NCI-H526 (cell line): ENCODE results near the gene VAV1.

Source experiments
- DNase-seq, 2 experiments: peaks; one replicate each; lab custom pipeline; 2025; lab: John Stamatoyannopoulos, UW

Gene VAV1

DNA sequence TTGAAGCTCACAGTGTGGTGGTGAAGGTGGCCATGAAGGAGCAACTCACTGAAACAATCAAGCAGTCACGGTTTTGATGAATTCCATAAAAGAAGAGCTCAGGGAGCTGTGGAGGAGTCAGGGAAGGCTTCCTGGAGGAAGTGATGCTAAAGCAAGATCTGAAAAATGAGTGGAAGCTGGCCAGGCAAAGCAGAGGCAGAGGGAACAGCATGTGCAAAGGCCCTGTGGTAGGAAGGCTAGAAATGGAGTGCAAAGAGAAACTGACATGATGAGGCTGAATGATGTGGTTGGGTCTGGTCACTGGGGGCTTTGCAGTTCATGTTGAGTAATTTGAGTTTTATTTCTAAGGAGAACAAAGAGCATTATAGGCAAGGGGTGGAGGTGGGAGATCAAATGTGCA is 121.8 kb downstream of the VAV1 start:
- DNase-seq, result no peak

DNA sequence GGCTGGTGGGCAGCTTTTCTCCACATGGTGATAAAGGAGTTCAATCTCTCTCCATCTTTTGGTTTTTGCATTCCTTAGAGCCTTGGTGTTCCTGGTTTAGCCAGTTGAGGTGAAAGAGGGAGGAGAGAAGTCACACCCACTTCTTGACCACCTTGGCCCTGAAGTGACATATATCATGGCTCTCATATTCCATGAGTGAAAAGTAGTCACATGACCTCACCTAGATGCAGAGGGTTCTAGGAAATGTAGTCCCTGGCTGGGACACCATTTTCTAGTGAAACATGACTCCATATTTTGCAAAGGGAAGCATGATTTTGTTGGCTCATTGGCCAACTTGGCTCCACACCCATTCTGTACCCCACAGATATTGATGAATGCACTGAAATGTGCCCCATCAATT is 130.9 kb downstream of the VAV1 start:
- DNase-seq, result no peak

DNA sequence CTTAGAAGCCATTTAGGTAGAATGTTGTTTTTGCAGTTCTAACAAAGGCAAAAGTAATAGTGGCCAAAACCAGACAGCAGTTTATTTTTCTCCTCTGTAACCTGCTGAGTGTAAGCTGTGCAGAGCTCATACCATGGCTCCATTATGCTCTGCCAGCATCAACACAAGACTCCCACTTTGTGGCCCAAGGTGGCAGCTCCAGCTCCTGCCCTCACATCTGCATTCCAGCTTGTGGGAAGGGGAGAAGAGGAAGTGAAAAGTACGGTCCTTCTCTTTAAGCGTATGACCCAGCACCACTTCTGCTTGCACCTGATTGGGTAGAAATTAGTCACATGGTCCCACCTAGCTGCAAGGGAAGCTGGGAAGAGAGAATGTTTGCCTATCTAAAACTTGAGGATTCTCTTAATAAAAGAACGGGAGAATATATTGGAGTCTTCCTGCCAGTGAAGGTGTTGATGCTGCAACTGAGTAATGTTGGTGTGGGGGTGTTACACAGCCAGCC is 134.1 kb downstream of the VAV1 start:
- no peak for DNase-seq
